H9 (cell line): ENCODE measurements around the gene CINP. TPM values are rescaled to one million over a fixed set of nuclear protein-coding genes. Genes with fewer than 3 reads are reported as not detected.

Source experiments
- DNase-seq: peaks from one replicate; pipeline ENCODE4 v3.0.0-alpha.2; 2017
- H2AFZ ChIP-seq: one replicate; pipeline ENCODE4 v1.6.1; 2013; ENCODE audit warnings: mild to moderate bottlenecking, low read length, control low read depth, moderate library complexity
- H2AK5ac ChIP-seq: 2 replicates; pipeline ENCODE4 v1.6.1; 2013; ENCODE audit warnings: low read length, control low read depth, mixed read lengths; ENCODE audit not compliant: insufficient read length
- H2BK120ac ChIP-seq: one replicate; pipeline ENCODE4 v1.6.1; 2013; ENCODE audit warnings: low read depth, mild to moderate bottlenecking, low read length, control low read depth, inconsistent platforms; ENCODE audit not compliant: poor library complexity, severe bottlenecking
- H2BK12ac ChIP-seq: 2 replicates; pipeline ENCODE4 v1.6.1; 2013; ENCODE audit warnings: low read length, control low read depth, mixed read lengths, low read depth; ENCODE audit not compliant: insufficient read length
- H2BK15ac ChIP-seq: 2 replicates; pipeline ENCODE4 v1.6.1; 2013; ENCODE audit warnings: low read depth, low read length, control low read depth
- H2BK20ac ChIP-seq: one replicate; pipeline ENCODE4 v1.6.1; 2013; ENCODE audit warnings: low read depth, mild to moderate bottlenecking, low read length, control low read depth, inconsistent platforms; ENCODE audit not compliant: poor library complexity, severe bottlenecking
- H2BK5ac ChIP-seq: 2 replicates; pipeline ENCODE4 v1.6.1; 2013; ENCODE audit warnings: low read length, control low read depth, mixed read lengths; ENCODE audit not compliant: insufficient read length
- H3K14ac ChIP-seq: 2 replicates; pipeline ENCODE4 v1.6.1; 2013; ENCODE audit warnings: low read length, control low read depth; ENCODE audit not compliant: insufficient read depth
- H3K18ac ChIP-seq: 2 replicates; pipeline ENCODE4 v1.6.1; 2013; ENCODE audit warnings: low read depth, mild to moderate bottlenecking, mixed read lengths, low read length, control low read depth; ENCODE audit not compliant: insufficient read length
- H3K23ac ChIP-seq: 2 replicates; pipeline ENCODE4 v1.6.1; 2013; ENCODE audit warnings: low read length, control low read depth, mixed read lengths, low read depth; ENCODE audit not compliant: insufficient read length
- H3K23me2 ChIP-seq: 2 replicates; pipeline ENCODE4 v1.6.1; 2013; ENCODE audit warnings: low read depth, mild to moderate bottlenecking, mixed read lengths, low read length, control low read depth; ENCODE audit not compliant: insufficient read length, poor library complexity, severe bottlenecking
- H3K27ac ChIP-seq: 2 replicates; pipeline ENCODE4 v1.5.1; 2013; ENCODE audit warnings: low read length, control low read depth, mixed read lengths, low read depth; ENCODE audit not compliant: insufficient read length
- H3K27me3 ChIP-seq: 2 replicates; pipeline ENCODE4 v1.6.1; 2013; ENCODE audit warnings: low read length, control low read depth, inconsistent platforms; ENCODE audit not compliant: insufficient read depth
- H3K4ac ChIP-seq: 2 replicates; pipeline ENCODE4 v1.6.1; 2013; ENCODE audit warnings: low read depth, mild to moderate bottlenecking, control low read depth, inconsistent platforms, low read length, moderate library complexity
- H3K4me1 ChIP-seq: 2 replicates; pipeline ENCODE4 v1.6.1; 2013; ENCODE audit warnings: low read length, control low read depth, inconsistent platforms; ENCODE audit not compliant: insufficient read depth
- H3K4me2 ChIP-seq: 2 replicates; pipeline ENCODE4 v1.6.1; 2013; ENCODE audit warnings: low read length, control low read depth, mixed read lengths; ENCODE audit not compliant: insufficient read length, insufficient read depth
- H3K56ac ChIP-seq: 2 replicates; pipeline ENCODE4 v1.6.1; 2013; ENCODE audit warnings: low read depth, mild to moderate bottlenecking, mixed read lengths, low read length, control low read depth; ENCODE audit not compliant: insufficient read length
- H3K79me1 ChIP-seq: 2 replicates; pipeline ENCODE4 v1.6.1; 2013; ENCODE audit warnings: low read depth, mild to moderate bottlenecking, moderate library complexity, low read length, control low read depth, inconsistent platforms; ENCODE audit not compliant: insufficient read depth, poor library complexity, severe bottlenecking
- H3K79me2 ChIP-seq: 2 replicates; pipeline ENCODE4 v1.6.1; 2013; ENCODE audit warnings: low read length, control low read depth, inconsistent platforms; ENCODE audit not compliant: insufficient read depth
- H3K9ac ChIP-seq: 2 replicates; pipeline ENCODE4 v1.6.1; 2013; ENCODE audit warnings: low read length, control low read depth, mixed read lengths; ENCODE audit not compliant: insufficient read length; ENCODE audit errors: extremely low read depth
- H3K9me3 ChIP-seq: one replicate; pipeline ENCODE4 v1.6.1; 2013; ENCODE audit warnings: low read depth, low read length, inconsistent platforms; ENCODE audit not compliant: control insufficient read depth
- H3T11ph ChIP-seq: one replicate; pipeline ENCODE4 v1.6.1; 2013; ENCODE audit warnings: mild to moderate bottlenecking, low read length, control low read depth, inconsistent platforms
- H4K20me1 ChIP-seq: one replicate; pipeline ENCODE4 v1.6.1; 2013; ENCODE audit not compliant: control insufficient read depth, insufficient read length, insufficient read depth
- H4K5ac ChIP-seq: 2 replicates; pipeline ENCODE4 v1.6.1; 2013; ENCODE audit warnings: low read depth, mild to moderate bottlenecking, mixed read lengths, low read length, control low read depth; ENCODE audit not compliant: insufficient read length
- H4K8ac ChIP-seq: replicated peaks from 2 replicates; pipeline ENCODE4 v1.6.1; 2013; ENCODE audit warnings: low read length, control low read depth, mixed read lengths, low read depth; ENCODE audit not compliant: insufficient read length
- H4K91ac ChIP-seq: 2 replicates; pipeline ENCODE4 v1.6.1; 2013; ENCODE audit warnings: low read depth, mild to moderate bottlenecking, moderate library complexity, mixed read lengths, low read length, control low read depth; ENCODE audit not compliant: insufficient read length
- H3K27ac Mint-ChIP-seq, 3 experiments: 2 replicates in 2 of 3; 3 replicates in 1 of 3; pipeline ENCODE4 v1.8.0; 2020 to 2021; ENCODE audit warnings: mixed read lengths in 3 of 3, mild to moderate bottlenecking in 1 of 3, moderate library complexity in 1 of 3
- H3K27me3 Mint-ChIP-seq: 2 replicates; pipeline ENCODE4 v1.8.0; 2021; ENCODE audit warnings: low read depth, mild to moderate bottlenecking, moderate library complexity, mixed read lengths
- H3K36me3 Mint-ChIP-seq, 3 experiments: 2 replicates in 2 of 3; 3 replicates in 1 of 3; pipeline ENCODE4 v1.8.0; 2020 to 2021; ENCODE audit warnings: low read depth in 3 of 3, mixed read lengths in 3 of 3; ENCODE audit not compliant: insufficient read depth in 1 of 3
- H3K4me1 Mint-ChIP-seq, 2 experiments: 2 replicates each; pipeline ENCODE4 v1.8.0; 2020; ENCODE audit warnings: mixed read lengths in 2 of 2
- H3K4me3 Mint-ChIP-seq, 2 experiments: 2 replicates in 1 of 2; 3 replicates in 1 of 2; pipeline ENCODE4 v1.8.0; 2020 to 2021; ENCODE audit warnings: mild to moderate bottlenecking in 2 of 2, mixed read lengths in 2 of 2, moderate library complexity in 1 of 2
- H3K9me3 Mint-ChIP-seq, 2 experiments: 2 replicates in 1 of 2; 3 replicates in 1 of 2; pipeline ENCODE4 v1.8.0; 2020; ENCODE audit warnings: mild to moderate bottlenecking in 2 of 2, mixed read lengths in 2 of 2, moderate library complexity in 1 of 2
- WGBS: extraction: QIAGEN DNeasy Blood & Tissue Kit; methylation state at CpG from one replicate; pipeline ENCODE4 v1.1.7; 2013; ENCODE audit warnings: missing lambda C conversion rate, low lambda C conversion rate, mixed read lengths; ENCODE audit not compliant: insufficient read length; ENCODE audit errors: extremely low coverage; 5-methylcytosine and 5-hydroxymethylcytosine counted together
- total RNA-seq: library from RNA; stranded (reverse); gene quantifications from 2 replicates; pipeline ENCODE4 v1.2.1, GENCODE V29; 2021
- TF ChIP-seq, protein P1 (sequence below): fragments of 200-600 bp; sonication (generic); conservative IDR thresholded peaks from 3 replicates; pipeline ENCODE4 v1.8.0; 2021; ENCODE audit warnings: antibody characterized with exemption, mild to moderate bottlenecking

CINP gene
- total RNA-seq, 1 experiment from 2014 or later: 39.5 TPM

DNA sequence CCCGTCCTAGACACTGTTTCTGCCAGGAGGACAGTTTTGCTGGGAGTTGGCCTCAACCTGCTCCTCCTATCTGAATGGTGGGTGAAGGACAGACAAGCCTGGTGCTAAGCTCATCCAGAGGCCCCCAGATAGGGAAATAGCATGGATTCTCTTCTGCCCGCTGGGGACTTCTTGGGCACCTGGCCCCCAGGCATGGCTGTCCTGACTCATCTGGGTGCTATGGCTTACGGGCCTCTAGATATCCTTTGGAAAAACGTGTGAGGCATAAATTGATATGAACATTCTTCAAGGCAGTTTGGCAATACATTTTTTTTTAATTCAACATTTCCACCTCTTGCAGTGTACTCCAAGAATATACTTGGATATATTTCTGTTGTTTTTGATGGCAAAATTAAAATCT is 8.7 kb upstream of the CINP start:
- H3K27me3 ChIP-seq: no peaks in the 10 kb centered on the region
- H2BK15ac ChIP-seq: no peak overlapping the region
- H2BK20ac ChIP-seq: no peak overlapping the region
- TF ChIP-seq, protein P1, sequence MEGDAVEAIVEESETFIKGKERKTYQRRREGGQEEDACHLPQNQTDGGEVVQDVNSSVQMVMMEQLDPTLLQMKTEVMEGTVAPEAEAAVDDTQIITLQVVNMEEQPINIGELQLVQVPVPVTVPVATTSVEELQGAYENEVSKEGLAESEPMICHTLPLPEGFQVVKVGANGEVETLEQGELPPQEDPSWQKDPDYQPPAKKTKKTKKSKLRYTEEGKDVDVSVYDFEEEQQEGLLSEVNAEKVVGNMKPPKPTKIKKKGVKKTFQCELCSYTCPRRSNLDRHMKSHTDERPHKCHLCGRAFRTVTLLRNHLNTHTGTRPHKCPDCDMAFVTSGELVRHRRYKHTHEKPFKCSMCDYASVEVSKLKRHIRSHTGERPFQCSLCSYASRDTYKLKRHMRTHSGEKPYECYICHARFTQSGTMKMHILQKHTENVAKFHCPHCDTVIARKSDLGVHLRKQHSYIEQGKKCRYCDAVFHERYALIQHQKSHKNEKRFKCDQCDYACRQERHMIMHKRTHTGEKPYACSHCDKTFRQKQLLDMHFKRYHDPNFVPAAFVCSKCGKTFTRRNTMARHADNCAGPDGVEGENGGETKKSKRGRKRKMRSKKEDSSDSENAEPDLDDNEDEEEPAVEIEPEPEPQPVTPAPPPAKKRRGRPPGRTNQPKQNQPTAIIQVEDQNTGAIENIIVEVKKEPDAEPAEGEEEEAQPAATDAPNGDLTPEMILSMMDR: no peak
- no peak overlapping the region for H3K56ac ChIP-seq
- no peaks in the 10 kb centered on the region for H4K20me1 ChIP-seq
- H2BK5ac ChIP-seq: no peak overlapping the region
- DNase-seq: no peak
- H3K4me1 ChIP-seq: no peaks in the 10 kb centered on the region
- no peaks in the 10 kb centered on the region for H3K23me2 ChIP-seq
- Mint-ChIP-seq H3K9me3 (no peaks in the 10 kb centered on the region), H3K4me1 (peaks cover 0 to 10% of the 10 kb centered on the region in 2 experiments; a peak in 3 of 4 replicates), H3K27me3 (no peaks in the 10 kb centered on the region), H3K4me3 (no peak overlapping the region), H3K36me3 (no peaks in the 10 kb centered on the region), H3K27ac (no peak overlapping the region)
- no peaks in the 10 kb centered on the region for H3K79me1 ChIP-seq
- H3K9me3 ChIP-seq: no peaks in the 10 kb centered on the region
- H2BK120ac ChIP-seq: no peak overlapping the region
- H3K4me2 ChIP-seq: no peak overlapping the region
- H4K5ac ChIP-seq: no peak overlapping the region
- no peak overlapping the region for H3K23ac ChIP-seq
- WGBS: no CpG with 5 or more reads among the region's 4 CpGs
- H2AK5ac ChIP-seq: no peak overlapping the region
- H3K4ac ChIP-seq: no peak overlapping the region
- H3T11ph ChIP-seq: no peak overlapping the region
- no peak overlapping the region; the same call in 1 of the 2 replicates for H3K14ac ChIP-seq
- no peak overlapping the region for H2BK12ac ChIP-seq
- no peak overlapping the region for H4K91ac ChIP-seq
- 0 out of 2 replicates have a peak, but pooled peaks cover 4% of the 10 kb centered on the region for H3K79me2 ChIP-seq
- H3K27ac ChIP-seq: no peak overlapping the region
- no peak overlapping the region for H4K8ac ChIP-seq
- H3K9ac ChIP-seq: no peak overlapping the region
- no peak overlapping the region for H3K18ac ChIP-seq
- no peak overlapping the region for H2AFZ ChIP-seq
